GM21529 (cell line): ENCODE data around the gene MRPL41.
"Not testable (repeated sequence)": the region's sequence is repeated elsewhere in the genome, so short reads cannot be mapped to it uniquely, and the experiment has no call there.

Experiments used
- ATAC-seq: cut with Tn5 transposase; IDR thresholded peaks from one replicate; pipeline ENCODE4 v1.9.1; 2021; ENCODE audit not compliant: unreplicated experiment

MRPL41 gene

DNA sequence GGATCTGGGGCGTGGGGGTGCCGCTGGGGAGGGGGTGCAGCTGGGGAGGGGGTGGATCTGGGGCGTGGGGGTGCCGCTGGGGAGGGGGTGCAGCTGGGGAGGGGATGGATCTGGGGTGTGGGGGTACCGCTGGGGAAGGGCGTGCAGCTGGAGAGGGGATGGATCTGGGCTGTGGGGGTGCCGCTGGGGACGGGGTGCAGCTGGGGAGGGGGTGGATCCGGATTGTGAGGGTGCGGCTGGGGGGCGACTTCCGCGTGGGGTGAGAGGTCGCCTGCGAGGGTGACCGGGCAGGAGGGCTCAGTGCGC lies 768 bp upstream of the MRPL41 start:
- peak; percentile 2 for ATAC-seq

DNA sequence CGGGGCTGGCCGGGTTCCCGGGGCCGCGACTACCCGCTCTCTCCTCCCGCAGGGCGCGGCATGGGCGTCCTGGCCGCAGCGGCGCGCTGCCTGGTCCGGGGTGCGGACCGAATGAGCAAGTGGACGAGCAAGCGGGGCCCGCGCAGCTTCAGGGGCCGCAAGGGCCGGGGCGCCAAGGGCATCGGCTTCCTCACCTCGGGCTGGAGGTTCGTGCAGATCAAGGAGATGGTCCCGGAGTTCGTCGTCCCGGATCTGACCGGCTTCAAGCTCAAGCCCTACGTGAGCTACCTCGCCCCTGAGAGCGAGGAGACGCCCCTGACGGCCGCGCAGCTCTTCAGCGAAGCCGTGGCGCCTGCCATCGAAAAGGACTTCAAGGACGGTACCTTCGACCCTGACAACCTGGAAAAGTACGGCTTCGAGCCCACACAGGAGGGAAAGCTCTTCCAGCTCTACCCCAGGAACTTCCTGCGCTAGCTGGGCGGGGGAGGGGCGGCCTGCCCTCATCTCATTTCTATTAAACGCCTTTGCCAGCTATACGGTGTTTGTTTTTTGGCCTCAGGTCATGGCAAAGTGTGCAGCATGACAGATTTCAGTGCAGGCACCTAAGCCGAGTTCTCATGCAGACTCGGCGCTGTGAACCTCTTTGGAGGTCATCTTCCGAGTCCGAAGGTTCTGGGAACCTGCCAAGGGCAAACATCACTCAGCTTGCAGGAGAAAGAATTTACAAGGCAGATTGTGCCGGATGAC lies 516 bp downstream of the MRPL41 start:
- ATAC-seq, result peak; percentile 28

DNA sequence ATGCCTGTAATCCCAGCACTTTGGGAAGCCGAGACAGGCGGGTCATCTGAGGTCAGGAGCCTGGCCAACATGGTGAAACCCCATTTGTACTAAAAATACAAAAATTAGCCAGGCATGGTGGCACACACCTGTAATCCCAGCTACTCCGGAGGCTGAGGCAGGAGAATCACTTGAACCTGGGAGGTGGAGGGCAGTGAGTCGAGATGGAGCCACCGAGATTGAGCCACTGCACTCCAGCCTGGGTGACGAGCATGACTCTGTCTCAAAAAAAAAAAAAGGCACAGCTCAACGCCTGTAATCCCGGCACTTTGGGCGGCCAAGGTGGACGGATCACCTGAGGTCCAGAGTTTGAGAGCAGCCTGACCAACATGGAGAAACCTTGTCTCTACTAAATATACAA lies 2.0 kb downstream of the MRPL41 start:
- ATAC-seq, result not testable (repeated sequence)

DNA sequence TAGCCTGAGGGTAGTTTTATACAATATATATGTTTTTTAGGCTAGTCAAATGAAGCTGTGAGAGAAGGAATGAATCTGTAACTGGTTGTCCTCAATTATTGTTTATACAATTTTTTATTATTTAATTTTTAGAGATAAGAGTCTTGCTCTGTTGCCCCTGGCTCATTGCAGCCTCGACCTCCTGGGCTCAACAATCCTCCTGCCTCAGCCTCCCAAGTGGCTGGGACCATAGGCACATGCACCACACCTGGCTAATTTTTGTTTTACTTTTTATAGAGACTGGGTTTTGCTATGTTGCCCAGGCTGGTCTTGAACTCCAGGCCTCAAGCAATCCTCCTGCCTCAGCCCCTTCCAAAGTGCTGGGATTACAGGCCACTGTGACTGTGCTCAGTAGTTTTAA lies 2.7 kb downstream of the MRPL41 start:
- no peak for ATAC-seq

DNA sequence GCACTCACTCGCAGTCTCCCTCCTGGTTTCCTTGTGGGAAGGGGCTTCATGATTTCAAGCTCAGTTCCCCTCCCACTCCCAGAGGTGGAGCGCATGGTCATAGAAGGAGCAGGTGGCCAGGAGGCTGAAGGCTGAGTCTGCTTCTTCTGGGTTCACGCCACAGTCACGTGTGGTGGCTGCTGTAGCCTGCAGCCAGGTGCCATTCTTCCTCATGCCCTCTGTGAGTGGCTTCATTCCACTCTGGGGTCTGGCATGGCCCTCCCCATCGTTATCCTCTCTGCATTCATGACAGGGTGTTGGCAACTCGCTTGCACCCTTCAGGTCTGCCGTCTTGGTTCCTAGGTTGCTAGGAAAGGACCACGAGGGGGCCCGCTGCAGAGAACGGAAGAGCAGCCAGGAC lies 3.5 kb downstream of the MRPL41 start:
- ATAC-seq, result no peak

DNA sequence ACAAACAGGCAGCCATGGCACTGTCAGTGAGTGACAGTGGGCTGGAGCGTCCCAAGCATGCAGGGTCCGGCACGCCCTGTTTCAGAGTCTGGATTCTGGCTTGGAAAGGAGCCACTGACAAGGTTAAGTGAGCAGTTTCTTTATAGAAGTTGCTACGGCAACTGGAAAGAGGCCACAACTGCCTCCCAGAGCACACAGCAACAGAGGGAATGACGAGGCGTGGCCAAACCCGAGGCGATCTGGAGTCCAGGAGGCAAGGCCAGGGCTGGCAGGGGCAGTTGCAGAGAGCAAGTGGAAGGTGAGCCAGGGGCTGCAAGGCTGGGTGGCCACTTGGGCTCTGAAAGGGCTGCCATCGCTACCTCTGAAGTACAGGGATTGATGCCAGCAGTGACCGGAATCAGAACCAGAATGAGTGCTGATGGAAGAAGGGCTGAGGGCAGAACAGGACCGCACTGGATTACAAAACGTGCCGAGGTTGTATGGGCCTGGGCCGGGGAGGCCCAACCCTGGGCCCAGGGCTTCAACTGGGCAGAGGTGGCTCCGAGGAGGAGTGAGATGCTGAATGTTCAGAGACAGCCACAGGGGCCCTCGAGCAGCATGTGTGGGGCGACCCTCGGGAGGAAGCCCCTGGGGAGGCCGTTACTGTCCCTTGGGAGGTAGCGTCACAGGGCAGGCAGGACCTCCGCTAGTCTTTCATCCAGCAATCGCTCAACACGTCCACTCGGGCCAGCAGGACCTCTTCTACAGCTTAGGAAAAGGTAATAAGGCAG lies 4.6 kb downstream of the MRPL41 start:
- ATAC-seq, result no peak

DNA sequence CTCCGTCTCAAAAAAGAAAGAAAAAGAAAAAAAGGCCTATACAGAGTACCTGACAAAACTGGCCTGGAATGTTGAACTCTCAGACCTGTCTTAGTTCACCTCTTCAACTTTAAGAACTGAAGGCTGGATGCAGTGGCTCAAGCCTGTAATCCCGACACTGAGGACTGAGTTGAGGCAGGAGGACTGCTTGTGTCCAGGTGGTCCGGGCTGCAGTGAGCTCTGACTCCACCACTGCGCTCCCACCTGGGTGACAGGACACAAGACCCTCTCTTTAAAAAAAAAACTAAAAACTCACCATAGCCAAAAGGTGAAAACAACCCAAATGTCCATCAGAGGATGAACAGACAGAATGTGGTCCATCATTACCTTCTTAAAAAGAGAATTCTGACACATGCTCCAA lies 6.4 kb downstream of the MRPL41 start:
- ATAC-seq, result no peak

DNA sequence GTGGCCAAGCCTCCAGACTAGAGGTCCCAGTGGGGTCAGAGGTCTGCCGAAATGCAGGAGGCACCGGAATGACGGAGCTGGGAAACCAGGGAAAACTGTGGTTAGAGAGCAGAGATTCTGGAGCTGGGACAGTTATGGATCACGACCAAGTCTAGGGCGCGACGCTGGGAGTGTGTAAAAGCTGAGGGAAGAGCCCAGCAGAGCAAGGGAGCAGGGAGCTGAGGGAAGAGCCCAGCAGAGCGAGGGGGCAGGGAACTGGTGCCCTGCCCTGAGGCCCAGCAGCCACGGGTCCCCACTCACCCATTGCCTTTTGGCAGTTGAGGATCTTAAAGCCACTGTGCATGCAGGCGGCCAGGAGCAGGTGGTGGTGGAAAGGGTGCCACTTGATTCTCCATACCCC lies 12.5 kb downstream of the MRPL41 start:
- ATAC-seq, result no peak

DNA sequence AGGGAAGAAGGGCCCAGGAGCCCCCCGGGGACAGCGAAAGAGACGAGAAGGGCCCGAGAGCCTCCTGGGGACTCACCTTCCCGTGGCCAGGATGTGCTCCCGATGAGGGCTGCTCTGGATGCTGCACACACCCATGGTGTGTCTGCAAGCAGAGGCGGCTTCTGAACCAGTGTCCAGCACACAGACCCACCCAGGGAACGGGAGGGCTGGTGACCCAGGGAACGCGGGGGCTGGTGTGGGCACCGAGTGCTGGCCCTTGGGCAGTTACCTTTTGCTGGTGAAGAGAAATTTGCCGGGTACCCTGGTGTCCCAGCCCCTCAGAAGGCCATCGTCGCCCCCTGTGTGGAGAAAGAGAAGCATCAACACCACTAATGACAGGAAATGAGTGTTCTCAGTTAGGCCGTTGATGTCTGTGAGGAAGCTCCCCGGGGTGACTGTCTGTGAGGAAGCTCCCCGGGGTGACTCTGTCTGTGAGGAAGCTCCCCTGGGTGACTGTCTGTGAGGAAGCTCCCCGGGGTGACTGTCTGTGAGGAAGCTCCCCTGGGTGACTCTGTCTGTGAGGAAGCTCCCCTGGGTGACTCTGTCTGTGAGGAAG lies 13.2 kb downstream of the MRPL41 start:
- ATAC-seq, result no peak

DNA sequence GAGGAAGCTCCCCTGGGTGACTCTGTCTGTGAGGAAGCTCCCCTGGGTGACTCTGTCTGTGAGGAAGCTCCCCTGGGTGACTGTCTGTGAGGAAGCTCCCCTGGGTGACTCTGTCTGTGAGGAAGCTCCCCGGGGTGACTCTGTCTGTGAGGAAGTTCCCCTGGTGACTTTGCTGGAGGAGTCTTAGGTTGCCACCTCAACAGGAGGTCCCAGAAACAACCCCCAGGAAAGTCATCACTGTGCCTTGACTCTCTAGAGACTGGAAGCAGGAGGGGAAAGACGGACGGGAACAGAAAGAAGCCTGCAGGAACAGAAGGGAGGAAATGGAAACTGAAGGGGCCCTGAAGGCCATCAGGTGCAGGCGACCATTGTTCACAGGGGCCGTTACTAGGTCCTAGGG lies 16.8 kb downstream of the MRPL41 start:
- not testable (repeated sequence) for ATAC-seq

DNA sequence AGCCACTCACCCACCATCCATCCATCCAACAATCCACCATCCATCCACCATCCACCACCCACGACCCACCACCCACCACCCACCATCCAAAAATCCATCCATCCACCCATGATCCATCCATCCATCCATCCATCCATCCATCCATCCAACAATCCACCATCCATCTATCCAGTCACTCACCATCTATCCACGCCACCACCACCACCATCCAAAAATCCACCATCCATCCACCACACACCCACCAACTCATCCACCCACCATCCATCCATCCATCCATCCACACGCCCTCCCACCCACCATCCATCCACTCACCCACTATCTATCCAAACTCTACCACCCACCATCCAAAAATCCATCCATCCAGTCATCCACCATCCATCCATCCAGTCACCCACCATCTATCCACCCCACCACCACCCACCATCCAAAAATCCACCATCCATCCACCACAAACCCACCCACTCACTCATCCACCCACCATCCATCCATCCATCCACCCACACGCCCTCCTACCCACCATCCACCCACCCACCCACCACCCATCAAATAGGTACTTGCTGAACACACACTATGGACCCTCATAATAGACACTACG lies 18.0 kb downstream of the MRPL41 start:
- ATAC-seq, result no peak

DNA sequence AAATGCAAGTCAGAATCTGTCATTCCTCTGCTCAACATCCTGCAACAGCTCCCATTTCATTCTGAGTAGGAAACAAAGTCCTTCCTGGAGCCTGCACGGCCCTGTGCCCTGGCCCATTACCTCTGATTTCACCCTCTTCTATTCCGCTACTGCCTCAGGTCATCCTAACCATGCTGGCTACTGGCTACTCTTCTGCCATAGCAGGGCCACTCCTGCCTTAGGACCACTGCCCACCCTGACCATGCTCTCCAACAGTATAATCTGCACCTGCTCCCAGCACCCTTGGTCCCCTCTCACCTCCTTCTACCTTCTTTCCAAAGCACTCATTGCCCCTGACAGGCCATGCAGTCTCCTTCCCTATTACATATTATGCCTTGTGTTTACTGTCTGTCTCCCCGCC lies 18.9 kb downstream of the MRPL41 start:
- no peak for ATAC-seq

DNA sequence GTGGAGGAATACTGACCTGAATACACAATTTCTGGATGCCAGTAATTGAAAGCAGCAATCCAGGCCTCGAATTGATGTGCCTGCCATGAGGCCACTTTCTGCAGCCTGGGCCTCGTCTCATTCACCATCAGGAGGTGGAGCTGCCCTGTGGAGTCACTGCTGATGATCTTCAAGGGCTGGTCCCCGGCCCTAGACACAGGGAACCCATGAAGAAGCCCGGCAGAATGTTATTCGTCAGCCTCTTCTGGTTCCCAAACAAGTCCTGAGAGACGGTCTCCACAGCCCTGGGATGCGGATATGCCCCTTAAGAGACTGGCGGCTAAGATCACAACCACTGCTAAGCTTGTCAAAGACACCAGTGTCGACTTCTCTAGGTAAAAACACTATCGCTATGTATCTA lies 22.5 kb downstream of the MRPL41 start:
- ATAC-seq, result no peak

DNA sequence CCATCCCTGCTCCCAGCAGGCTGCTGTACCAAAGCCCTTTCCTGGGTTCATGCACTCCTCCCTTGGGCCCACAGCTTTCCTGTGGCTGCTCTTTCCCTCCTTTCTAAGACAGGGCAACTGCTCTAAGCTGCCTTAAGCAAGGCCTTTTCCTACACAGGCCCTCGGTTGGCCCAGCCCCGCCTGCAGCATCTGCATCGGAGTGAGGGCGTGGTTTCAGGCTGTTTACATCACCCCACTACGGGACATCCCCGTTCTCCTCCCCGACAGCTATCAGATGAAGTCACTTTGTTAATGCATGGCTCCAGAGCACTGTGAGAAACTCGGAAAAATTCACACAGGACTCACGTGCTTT lies 23.7 kb downstream of the MRPL41 start:
- ATAC-seq, result no peak

DNA sequence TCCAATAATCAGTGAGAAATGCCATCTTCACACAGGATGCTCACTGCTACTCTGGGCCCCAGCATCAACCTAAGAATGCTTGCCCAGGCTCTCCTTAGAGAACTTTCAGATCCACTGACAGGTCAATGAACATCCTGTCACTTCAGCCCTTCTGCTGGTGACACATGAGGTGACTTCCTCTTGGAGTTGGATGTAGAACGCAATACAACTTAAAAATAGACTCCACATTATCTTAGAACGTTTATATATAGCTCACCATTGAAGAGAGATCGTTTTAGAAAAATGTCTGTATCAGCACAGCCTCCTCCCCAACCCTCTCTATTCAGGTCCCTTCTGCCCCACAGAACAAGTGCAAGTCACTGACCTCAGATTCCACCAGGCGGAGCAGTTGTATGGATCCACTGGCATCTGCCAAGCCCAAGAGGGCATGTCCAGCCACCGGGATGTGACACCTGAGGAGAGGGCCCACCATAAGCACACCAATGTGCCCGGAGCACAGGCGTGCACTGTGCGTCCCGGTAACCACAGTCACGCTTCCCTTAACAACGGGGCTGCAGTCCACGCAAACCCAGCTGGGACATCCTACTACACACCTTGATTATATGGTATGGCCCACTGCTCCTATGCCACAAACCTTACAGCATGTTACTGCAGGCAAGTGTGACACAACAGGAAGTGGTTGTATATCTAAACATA lies 24.2 kb downstream of the MRPL41 start:
- no peak for ATAC-seq

DNA sequence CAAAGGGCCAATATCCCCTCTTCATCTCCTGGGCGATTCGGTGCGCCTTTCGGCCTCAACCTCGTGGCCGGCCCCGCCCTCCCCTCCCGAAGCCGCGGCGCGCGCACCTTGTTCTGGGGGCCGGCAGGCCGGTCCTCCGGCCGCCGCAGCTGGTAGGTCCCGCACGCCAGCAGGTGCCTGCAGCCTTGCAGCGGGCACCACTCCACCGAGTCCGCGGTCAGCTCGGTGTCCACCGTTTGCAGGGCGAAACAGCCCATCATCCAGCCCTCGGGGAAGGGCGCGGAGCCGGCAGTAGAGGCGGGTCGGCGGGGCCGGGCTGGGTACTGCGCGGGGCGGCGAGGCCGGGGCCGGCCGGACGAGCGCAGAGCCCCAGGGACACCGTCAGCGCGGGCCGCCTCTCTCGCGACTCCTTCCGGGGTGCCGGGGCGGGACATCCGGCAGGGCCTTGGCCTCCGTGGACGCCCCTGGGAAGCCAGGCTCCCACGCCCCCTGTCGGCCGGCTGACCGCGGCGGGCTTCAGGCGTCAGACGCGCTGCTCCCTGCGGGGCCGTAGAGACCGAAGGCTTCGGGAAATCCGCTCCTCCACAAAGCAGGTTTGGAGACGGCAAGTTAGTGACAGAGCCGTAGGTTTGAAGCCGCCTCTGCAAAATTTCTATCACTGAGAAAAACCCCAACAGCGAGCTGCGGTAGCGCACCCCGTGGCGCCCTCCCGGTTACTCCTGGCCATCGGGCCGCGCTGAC lies 27.0 kb downstream of the MRPL41 start, which contains the start of gene DPH7:
Gene DPH7, minus strand, starts transcription at position 408 of the 741 bp plus-strand sequence. Its CDS starts 148 bp downstream, at position 260.
- ATAC-seq, result peak; percentile 89

DNA sequence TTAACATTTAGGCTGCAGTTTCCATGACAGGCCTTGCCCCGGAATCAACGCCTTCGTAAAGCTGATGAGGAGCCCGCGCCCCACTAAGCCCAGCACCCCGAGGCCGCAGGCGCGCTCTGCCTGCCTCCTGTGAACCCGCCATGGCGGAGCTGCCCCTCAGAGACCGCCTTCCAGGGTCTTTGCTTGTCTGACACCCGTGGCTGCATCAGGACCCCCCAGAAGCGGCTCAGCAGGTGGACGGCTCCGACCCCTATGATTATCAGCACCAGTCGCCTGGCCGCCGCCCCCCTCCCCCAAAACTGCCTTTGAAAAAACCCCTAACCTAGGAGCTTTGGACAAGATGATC lies 27.6 kb downstream of the MRPL41 start:
- ATAC-seq, result no peak

DNA sequence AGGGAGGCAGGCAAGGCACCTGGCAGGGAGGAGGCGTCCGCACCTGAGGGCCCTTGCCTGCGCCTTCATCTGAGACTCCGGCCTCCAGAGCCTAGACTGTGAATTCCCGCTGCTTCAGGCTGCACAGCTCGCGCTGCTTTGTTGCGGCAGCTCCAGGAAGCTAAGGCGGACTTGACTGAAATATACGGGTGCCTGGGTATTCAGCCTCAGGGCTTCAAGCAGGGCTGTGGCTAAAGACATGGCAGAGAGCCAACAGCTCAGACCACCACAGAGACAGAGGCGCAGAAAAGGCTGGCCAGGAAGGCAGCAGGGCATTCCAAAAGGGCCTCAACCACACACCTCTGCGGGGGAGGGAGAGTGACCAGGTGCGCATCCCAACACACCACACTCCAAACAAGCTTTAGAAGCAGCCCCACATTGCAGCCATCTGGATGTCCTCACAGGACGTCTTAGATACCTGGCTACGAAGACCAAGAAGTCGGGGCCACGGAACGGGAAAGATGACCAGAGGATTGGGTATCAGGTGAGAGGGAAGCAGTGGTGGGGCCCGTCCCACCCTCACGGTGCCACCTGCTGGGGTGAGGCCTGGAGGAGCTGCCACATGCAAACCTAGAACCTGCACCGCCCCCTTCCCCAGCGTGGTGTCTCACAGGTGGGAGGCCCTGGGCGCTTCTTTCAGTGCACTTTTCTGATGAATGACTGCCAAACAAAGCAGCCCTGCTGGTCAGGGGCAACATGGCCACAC lies 28.7 kb downstream of the MRPL41 start:
- no peak for ATAC-seq

DNA sequence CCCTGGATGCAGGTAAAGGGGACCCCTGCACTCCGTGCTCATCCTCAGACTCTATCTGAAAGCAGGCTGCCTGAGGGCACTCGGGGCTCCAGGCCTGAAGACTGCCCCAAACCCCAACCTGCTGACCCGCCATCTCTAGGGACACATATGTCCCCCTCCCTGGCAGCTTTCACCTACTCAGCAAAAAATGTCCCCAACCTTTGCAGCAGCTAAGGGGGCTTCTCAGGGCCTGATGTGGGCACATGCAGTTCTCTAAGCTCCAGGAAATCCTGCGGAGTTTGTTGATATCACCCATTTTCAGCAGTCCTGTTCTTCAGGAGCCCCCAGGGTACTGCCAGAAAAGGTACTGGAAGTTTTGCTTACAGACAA lies 29.3 kb downstream of the MRPL41 start:
- no peak for ATAC-seq
